K562 (cell line): ENCODE measurements around the gene CCDC97. TPM values are rescaled to one million over a fixed set of nuclear protein-coding genes. Genes with fewer than 3 reads are reported as not detected.

Source experiments
- ARNT ChIP-seq, 2 experiments: fragments of 450-650 bp; IDR thresholded peaks; 2 replicates each; pipeline ENCODE4 v1.6.1; 2016; ENCODE audit warnings: mild to moderate bottlenecking in 1 of 2
- CBX8 ChIP-seq: fragments of 200-600 bp; sonication (generic); IDR thresholded peaks from 2 replicates; pipeline ENCODE4 v1.6.1; 2012; ENCODE audit warnings: borderline replicate concordance, mixed run types, low read depth, mild to moderate bottlenecking, moderate library complexity, mixed read lengths, low read length, control low read depth, inconsistent platforms; ENCODE audit not compliant: poor library complexity, severe bottlenecking; ENCODE audit errors: extremely low read depth
- CUX1 ChIP-seq: fragments of 200-800 bp; sonication (Bioruptor generic); IDR thresholded peaks from 2 replicates; pipeline ENCODE4 v1.6.1; 2016; ENCODE audit warnings: missing genetic modification characterization, missing compliant biosample characterization
- EGR1 ChIP-seq: fragments of 450-650 bp; conservative IDR thresholded peaks from 2 replicates; pipeline ENCODE4 v1.6.1; 2017; ENCODE audit warnings: mild to moderate bottlenecking
- ILK ChIP-seq: fragments of 450-650 bp; IDR thresholded peaks from 2 replicates; pipeline ENCODE4 v1.6.1; 2016; ENCODE audit warnings: missing genetic modification characterization, low read depth, mild to moderate bottlenecking, missing compliant biosample characterization, moderate library complexity, borderline replicate concordance
- KDM2B ChIP-seq: fragments of 250-450 bp; sonication (Bioruptor Pico); IDR thresholded peaks from 2 replicates; pipeline ENCODE4 v1.8.0; 2021; ENCODE audit warnings: mild to moderate bottlenecking, moderate library complexity
- RB1 ChIP-seq: fragments of 450-650 bp; IDR thresholded peaks from 2 replicates; pipeline ENCODE4 v1.6.1; 2017; ENCODE audit warnings: low read depth, mild to moderate bottlenecking
- RNF2 ChIP-seq: sonication (generic); IDR thresholded peaks from 2 replicates; pipeline ENCODE4 v1.6.1; 2016
- ZBTB33 ChIP-seq: sonication (generic); formaldehyde crosslinking; IDR thresholded peaks from 2 replicates; pipeline ENCODE4 v1.8.1; 2023; ENCODE audit warnings: mild to moderate bottlenecking, missing genetic modification reagents
- ZC3H11A ChIP-seq: IDR thresholded peaks from 2 replicates; pipeline ENCODE4 v1.6.1; 2012; ENCODE audit warnings: low read depth, low read length, improper control_type of control experiment
- ZKSCAN1 ChIP-seq: fragments of 150-350 bp; IDR thresholded peaks from 2 replicates; pipeline ENCODE4 v1.6.1; 2016; ENCODE audit warnings: low read depth, low read length
- polyA plus RNA-seq, 8 experiments: library from polyadenylated mRNA; depleted of rRNA in 4 of 8; stranded (reverse) in 5 of 8; unstranded in 3 of 8; fragments of >200 nt; fragmentation: Nextera tagmentation in 2 of 8; fragmentation: Illumina TruSeq in 1 of 8; extraction: Ambion mirVana in 2 of 8; extraction: Trizol in 1 of 8; gene quantifications; 2 replicates each; pipeline versions ENCODE4 v1.2.1 to v1.2.3, GENCODE V29; 2011 to 2014; ENCODE audit warnings: inconsistent platforms in 1 of 8, missing spikeins in 1 of 8
- total RNA-seq, 7 experiments: library from RNA; depleted of rRNA in 6 of 7; stranded (reverse); fragments of >200 nt in 6 of 7; fragmentation: Illumina TruSeq in 2 of 7; extraction: Trizol in 2 of 7; gene quantifications; 2 replicates each; pipeline versions ENCODE4 v1.2.1 to v1.2.3, GENCODE V29; 2011 to 2021; ENCODE audit warnings: low replicate concordance in 1 of 7
- TF ChIP-seq, protein P1 (sequence below): IDR thresholded peaks from 2 replicates; pipeline ENCODE4 v1.6.1; 2011; ENCODE audit not compliant: insufficient read length; ENCODE audit errors: extremely low read depth
- TF ChIP-seq, protein P2 (sequence below): sonication (generic); formaldehyde crosslinking; IDR thresholded peaks from 2 replicates; pipeline ENCODE4 v1.4.0; 2020; ENCODE audit warnings: mild to moderate bottlenecking, missing genetic modification reagents
- TF ChIP-seq, protein P3 (sequence below): fragments of 250-450 bp; sonication (Bioruptor Pico); IDR thresholded peaks from 2 replicates; pipeline ENCODE4 v1.4.0; 2020; ENCODE audit warnings: mild to moderate bottlenecking

Gene CCDC97
- total and polyA plus RNA-seq, 9 of the 15 experiments (the other 6 are each of a cell fraction or from before 2014, with no cell fraction given): 0.60 to 16.5 (median 7.0) TPM

GRCh38 chr19:41323430-41324125, 13.6 kb downstream of the CCDC97 start (continued):
- TF ChIP-seq, protein P1, sequence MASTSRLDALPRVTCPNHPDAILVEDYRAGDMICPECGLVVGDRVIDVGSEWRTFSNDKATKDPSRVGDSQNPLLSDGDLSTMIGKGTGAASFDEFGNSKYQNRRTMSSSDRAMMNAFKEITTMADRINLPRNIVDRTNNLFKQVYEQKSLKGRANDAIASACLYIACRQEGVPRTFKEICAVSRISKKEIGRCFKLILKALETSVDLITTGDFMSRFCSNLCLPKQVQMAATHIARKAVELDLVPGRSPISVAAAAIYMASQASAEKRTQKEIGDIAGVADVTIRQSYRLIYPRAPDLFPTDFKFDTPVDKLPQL: no peak
- TF ChIP-seq KDM2B (CRISPR knock-in tag) (no peak), CBX8 (no peak), ZBTB33 (0 out of 2 replicates have a peak, but pooled peaks have one; percentile 9), RNF2 (peak; percentile 95; the same call in 1 of the 2 replicates), ILK (no peak), RB1 (peak; percentile 57; the same call in 1 of the 2 replicates), CUX1 (CRISPR knock-in tag) (0 out of 2 replicates have a peak, but pooled peaks have one; percentile 77), EGR1 (peak; percentile 86), ZKSCAN1 (peak; percentile 21; the same call in 1 of the 2 replicates), ARNT (IDR thresholded peaks at IDR 0.05) (peak in 1 of 2 experiments; percentile 61; a peak in 1 of 4 replicates), ZC3H11A (no peak)
- TF ChIP-seq, protein P2, sequence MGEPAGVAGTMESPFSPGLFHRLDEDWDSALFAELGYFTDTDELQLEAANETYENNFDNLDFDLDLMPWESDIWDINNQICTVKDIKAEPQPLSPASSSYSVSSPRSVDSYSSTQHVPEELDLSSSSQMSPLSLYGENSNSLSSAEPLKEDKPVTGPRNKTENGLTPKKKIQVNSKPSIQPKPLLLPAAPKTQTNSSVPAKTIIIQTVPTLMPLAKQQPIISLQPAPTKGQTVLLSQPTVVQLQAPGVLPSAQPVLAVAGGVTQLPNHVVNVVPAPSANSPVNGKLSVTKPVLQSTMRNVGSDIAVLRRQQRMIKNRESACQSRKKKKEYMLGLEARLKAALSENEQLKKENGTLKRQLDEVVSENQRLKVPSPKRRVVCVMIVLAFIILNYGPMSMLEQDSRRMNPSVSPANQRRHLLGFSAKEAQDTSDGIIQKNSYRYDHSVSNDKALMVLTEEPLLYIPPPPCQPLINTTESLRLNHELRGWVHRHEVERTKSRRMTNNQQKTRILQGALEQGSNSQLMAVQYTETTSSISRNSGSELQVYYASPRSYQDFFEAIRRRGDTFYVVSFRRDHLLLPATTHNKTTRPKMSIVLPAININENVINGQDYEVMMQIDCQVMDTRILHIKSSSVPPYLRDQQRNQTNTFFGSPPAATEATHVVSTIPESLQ (CRISPR knock-in tag): no peak
- TF ChIP-seq, protein P3, sequence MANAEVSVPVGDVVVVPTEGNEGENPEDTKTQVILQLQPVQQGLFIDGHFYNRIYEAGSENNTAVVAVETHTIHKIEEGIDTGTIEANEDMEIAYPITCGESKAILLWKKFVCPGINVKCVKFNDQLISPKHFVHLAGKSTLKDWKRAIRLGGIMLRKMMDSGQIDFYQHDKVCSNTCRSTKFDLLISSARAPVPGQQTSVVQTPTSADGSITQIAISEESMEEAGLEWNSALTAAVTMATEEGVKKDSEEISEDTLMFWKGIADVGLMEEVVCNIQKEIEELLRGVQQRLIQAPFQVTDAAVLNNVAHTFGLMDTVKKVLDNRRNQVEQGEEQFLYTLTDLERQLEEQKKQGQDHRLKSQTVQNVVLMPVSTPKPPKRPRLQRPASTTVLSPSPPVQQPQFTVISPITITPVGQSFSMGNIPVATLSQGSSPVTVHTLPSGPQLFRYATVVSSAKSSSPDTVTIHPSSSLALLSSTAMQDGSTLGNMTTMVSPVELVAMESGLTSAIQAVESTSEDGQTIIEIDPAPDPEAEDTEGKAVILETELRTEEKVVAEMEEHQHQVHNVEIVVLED (CRISPR knock-in tag): peak; percentile 45
